Omental fat pad (tissue), 4 donors: ENCODE measurements around the gene ROBO1. TPM values are rescaled to one million over a fixed set of nuclear protein-coding genes. Genes with fewer than 3 reads are reported as not detected.

Experiments
- ATAC-seq: fragments of 150-250 bp; one replicate; pipeline ENCODE4 v1.9.1; 2016; ENCODE audit warnings: mild to moderate bottlenecking, moderate library complexity; ENCODE audit not compliant: low FRiP score
- DNase-seq: peaks from one replicate; pipeline ENCODE4 v3.0.0-alpha.2; 2019; ENCODE audit warnings: low spot score
- CTCF ChIP-seq, 3 donors: fragments of 450-650 bp; IDR thresholded peaks; one replicate each; pipeline ENCODE4 v1.5.1; 2016 to 2017; ENCODE audit warnings: antibody characterized with exemption in 3 of 3, mild to moderate bottlenecking in 3 of 3, moderate library complexity in 2 of 3
- total RNA-seq, 4 donors: library from RNA; depleted of rRNA; stranded (reverse); fragments of >200 nt; gene quantifications; one replicate each; pipeline ENCODE4 v1.1.0, GENCODE V29; 2016

ROBO1 gene
- total RNA-seq, 4 donors from 2014 or later = 13.7 to 34.2 (median 21.0) TPM

- TF ChIP-seq CTCF (IDR thresholded peaks at IDR 0.05) = no peak
- DNase-seq (no peak), ATAC-seq (no peak)
Observed at GRCh38 chr3:78818161-78818985, 949.4 kb downstream of the ROBO1 start.

GRCh38 chr3:78814893-78815562 lies 952.8 kb downstream of the ROBO1 start:
- no peak for ATAC-seq
- no peak for TF ChIP-seq CTCF (IDR thresholded peaks at IDR 0.05)

GRCh38 chr3:78812166-78812565 lies 955.6 kb downstream of the ROBO1 start:
- no peak for TF ChIP-seq CTCF (IDR thresholded peaks at IDR 0.05)
- ATAC-seq (no peak), DNase-seq (no peak)

More at GRCh38 chr3:78814893-78815562, 952.8 kb downstream of the ROBO1 start:
- DNase-seq = no peak

- DNase-seq = no peak
- no peak for ATAC-seq
- TF ChIP-seq CTCF (IDR thresholded peaks at IDR 0.05) = no peak
Observed at GRCh38 chr3:78809966-78810365, 957.8 kb downstream of the ROBO1 start.

- no peak for TF ChIP-seq CTCF (IDR thresholded peaks at IDR 0.05)
- no peak for ATAC-seq
- DNase-seq = no peak
Observed at GRCh38 chr3:78804251-78805037, 963.4 kb downstream of the ROBO1 start.

GRCh38 chr3:78802562-78802930 lies 965.3 kb downstream of the ROBO1 start:
- ATAC-seq (no peak), DNase-seq (no peak)
- TF ChIP-seq CTCF (IDR thresholded peaks at IDR 0.05) = no peak
